H9 (cell line): ENCODE data around the gene ZBED5. TPM values are rescaled to one million over a fixed set of nuclear protein-coding genes. Genes with fewer than 3 reads are reported as not detected.

Experiments
- DNase-seq: peaks from one replicate; pipeline ENCODE4 v3.0.0-alpha.2; 2017
- H2AFZ ChIP-seq: one replicate; pipeline ENCODE4 v1.6.1; 2013; ENCODE audit warnings: mild to moderate bottlenecking, low read length, control low read depth, moderate library complexity
- H2AK5ac ChIP-seq: 2 replicates; pipeline ENCODE4 v1.6.1; 2013; ENCODE audit warnings: low read length, control low read depth, mixed read lengths; ENCODE audit not compliant: insufficient read length
- H2BK120ac ChIP-seq: one replicate; pipeline ENCODE4 v1.6.1; 2013; ENCODE audit warnings: low read depth, mild to moderate bottlenecking, low read length, control low read depth, inconsistent platforms; ENCODE audit not compliant: poor library complexity, severe bottlenecking
- H2BK12ac ChIP-seq: 2 replicates; pipeline ENCODE4 v1.6.1; 2013; ENCODE audit warnings: low read length, control low read depth, mixed read lengths, low read depth; ENCODE audit not compliant: insufficient read length
- H2BK15ac ChIP-seq: 2 replicates; pipeline ENCODE4 v1.6.1; 2013; ENCODE audit warnings: low read depth, low read length, control low read depth
- H2BK20ac ChIP-seq: one replicate; pipeline ENCODE4 v1.6.1; 2013; ENCODE audit warnings: low read depth, mild to moderate bottlenecking, low read length, control low read depth, inconsistent platforms; ENCODE audit not compliant: poor library complexity, severe bottlenecking
- H2BK5ac ChIP-seq: 2 replicates; pipeline ENCODE4 v1.6.1; 2013; ENCODE audit warnings: low read length, control low read depth, mixed read lengths; ENCODE audit not compliant: insufficient read length
- H3K14ac ChIP-seq: 2 replicates; pipeline ENCODE4 v1.6.1; 2013; ENCODE audit warnings: low read length, control low read depth; ENCODE audit not compliant: insufficient read depth
- H3K18ac ChIP-seq: 2 replicates; pipeline ENCODE4 v1.6.1; 2013; ENCODE audit warnings: low read depth, mild to moderate bottlenecking, mixed read lengths, low read length, control low read depth; ENCODE audit not compliant: insufficient read length
- H3K23ac ChIP-seq: 2 replicates; pipeline ENCODE4 v1.6.1; 2013; ENCODE audit warnings: low read length, control low read depth, mixed read lengths, low read depth; ENCODE audit not compliant: insufficient read length
- H3K23me2 ChIP-seq: 2 replicates; pipeline ENCODE4 v1.6.1; 2013; ENCODE audit warnings: low read depth, mild to moderate bottlenecking, mixed read lengths, low read length, control low read depth; ENCODE audit not compliant: insufficient read length, poor library complexity, severe bottlenecking
- H3K27ac ChIP-seq: 2 replicates; pipeline ENCODE4 v1.5.1; 2013; ENCODE audit warnings: low read length, control low read depth, mixed read lengths, low read depth; ENCODE audit not compliant: insufficient read length
- H3K27me3 ChIP-seq: 2 replicates; pipeline ENCODE4 v1.6.1; 2013; ENCODE audit warnings: low read length, control low read depth, inconsistent platforms; ENCODE audit not compliant: insufficient read depth
- H3K4ac ChIP-seq: 2 replicates; pipeline ENCODE4 v1.6.1; 2013; ENCODE audit warnings: low read depth, mild to moderate bottlenecking, control low read depth, inconsistent platforms, low read length, moderate library complexity
- H3K4me1 ChIP-seq: 2 replicates; pipeline ENCODE4 v1.6.1; 2013; ENCODE audit warnings: low read length, control low read depth, inconsistent platforms; ENCODE audit not compliant: insufficient read depth
- H3K4me2 ChIP-seq: 2 replicates; pipeline ENCODE4 v1.6.1; 2013; ENCODE audit warnings: low read length, control low read depth, mixed read lengths; ENCODE audit not compliant: insufficient read length, insufficient read depth
- H3K56ac ChIP-seq: 2 replicates; pipeline ENCODE4 v1.6.1; 2013; ENCODE audit warnings: low read depth, mild to moderate bottlenecking, mixed read lengths, low read length, control low read depth; ENCODE audit not compliant: insufficient read length
- H3K79me1 ChIP-seq: 2 replicates; pipeline ENCODE4 v1.6.1; 2013; ENCODE audit warnings: low read depth, mild to moderate bottlenecking, moderate library complexity, low read length, control low read depth, inconsistent platforms; ENCODE audit not compliant: insufficient read depth, poor library complexity, severe bottlenecking
- H3K79me2 ChIP-seq: 2 replicates; pipeline ENCODE4 v1.6.1; 2013; ENCODE audit warnings: low read length, control low read depth, inconsistent platforms; ENCODE audit not compliant: insufficient read depth
- H3K9ac ChIP-seq: 2 replicates; pipeline ENCODE4 v1.6.1; 2013; ENCODE audit warnings: low read length, control low read depth, mixed read lengths; ENCODE audit not compliant: insufficient read length; ENCODE audit errors: extremely low read depth
- H3K9me3 ChIP-seq: one replicate; pipeline ENCODE4 v1.6.1; 2013; ENCODE audit warnings: low read depth, low read length, inconsistent platforms; ENCODE audit not compliant: control insufficient read depth
- H3T11ph ChIP-seq: one replicate; pipeline ENCODE4 v1.6.1; 2013; ENCODE audit warnings: mild to moderate bottlenecking, low read length, control low read depth, inconsistent platforms
- H4K20me1 ChIP-seq: one replicate; pipeline ENCODE4 v1.6.1; 2013; ENCODE audit not compliant: control insufficient read depth, insufficient read length, insufficient read depth
- H4K5ac ChIP-seq: 2 replicates; pipeline ENCODE4 v1.6.1; 2013; ENCODE audit warnings: low read depth, mild to moderate bottlenecking, mixed read lengths, low read length, control low read depth; ENCODE audit not compliant: insufficient read length
- H4K8ac ChIP-seq: replicated peaks from 2 replicates; pipeline ENCODE4 v1.6.1; 2013; ENCODE audit warnings: low read length, control low read depth, mixed read lengths, low read depth; ENCODE audit not compliant: insufficient read length
- H4K91ac ChIP-seq: 2 replicates; pipeline ENCODE4 v1.6.1; 2013; ENCODE audit warnings: low read depth, mild to moderate bottlenecking, moderate library complexity, mixed read lengths, low read length, control low read depth; ENCODE audit not compliant: insufficient read length
- H3K27ac Mint-ChIP-seq, 3 experiments: 2 replicates in 2 of 3; 3 replicates in 1 of 3; pipeline ENCODE4 v1.8.0; 2020 to 2021; ENCODE audit warnings: mixed read lengths in 3 of 3, mild to moderate bottlenecking in 1 of 3, moderate library complexity in 1 of 3
- H3K27me3 Mint-ChIP-seq: 2 replicates; pipeline ENCODE4 v1.8.0; 2021; ENCODE audit warnings: low read depth, mild to moderate bottlenecking, moderate library complexity, mixed read lengths
- H3K36me3 Mint-ChIP-seq, 3 experiments: 2 replicates in 2 of 3; 3 replicates in 1 of 3; pipeline ENCODE4 v1.8.0; 2020 to 2021; ENCODE audit warnings: low read depth in 3 of 3, mixed read lengths in 3 of 3; ENCODE audit not compliant: insufficient read depth in 1 of 3
- H3K4me1 Mint-ChIP-seq, 2 experiments: 2 replicates each; pipeline ENCODE4 v1.8.0; 2020; ENCODE audit warnings: mixed read lengths in 2 of 2
- H3K4me3 Mint-ChIP-seq, 2 experiments: 2 replicates in 1 of 2; 3 replicates in 1 of 2; pipeline ENCODE4 v1.8.0; 2020 to 2021; ENCODE audit warnings: mild to moderate bottlenecking in 2 of 2, mixed read lengths in 2 of 2, moderate library complexity in 1 of 2
- H3K9me3 Mint-ChIP-seq, 2 experiments: 2 replicates in 1 of 2; 3 replicates in 1 of 2; pipeline ENCODE4 v1.8.0; 2020; ENCODE audit warnings: mild to moderate bottlenecking in 2 of 2, mixed read lengths in 2 of 2, moderate library complexity in 1 of 2
- total RNA-seq: library from RNA; stranded (reverse); gene quantifications from 2 replicates; pipeline ENCODE4 v1.2.1, GENCODE V29; 2021
- TF ChIP-seq, protein P1 (sequence below): fragments of 200-600 bp; sonication (generic); conservative IDR thresholded peaks from 3 replicates; pipeline ENCODE4 v1.8.0; 2021; ENCODE audit warnings: antibody characterized with exemption, mild to moderate bottlenecking

The ZBED5 gene
- total RNA-seq, 1 experiment from 2014 or later = 65.8 TPM

DNA sequence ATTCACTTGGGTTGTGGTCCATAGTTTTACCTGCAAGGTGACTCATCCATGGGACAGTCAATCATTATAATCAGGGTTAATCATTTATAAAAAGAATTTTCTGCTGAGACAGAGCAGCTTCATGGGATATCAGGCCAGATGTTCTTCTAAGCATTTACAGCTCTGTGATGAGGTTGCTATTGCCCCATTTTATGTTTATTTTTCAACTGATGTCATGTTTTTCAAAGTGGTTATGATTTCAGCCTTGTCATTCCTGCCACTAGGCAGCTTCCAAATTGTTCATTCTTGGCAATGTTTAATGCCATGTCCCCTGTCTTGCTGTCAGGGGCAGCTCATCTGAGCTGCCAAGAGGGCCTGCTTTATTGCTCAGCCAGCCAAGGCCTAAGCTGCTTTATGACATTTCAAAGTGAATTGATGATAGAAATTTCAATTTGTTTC lies 35.9 kb upstream of the ZBED5 start:
- H3K27ac ChIP-seq = no peak overlapping the region
- TF ChIP-seq, protein P1, sequence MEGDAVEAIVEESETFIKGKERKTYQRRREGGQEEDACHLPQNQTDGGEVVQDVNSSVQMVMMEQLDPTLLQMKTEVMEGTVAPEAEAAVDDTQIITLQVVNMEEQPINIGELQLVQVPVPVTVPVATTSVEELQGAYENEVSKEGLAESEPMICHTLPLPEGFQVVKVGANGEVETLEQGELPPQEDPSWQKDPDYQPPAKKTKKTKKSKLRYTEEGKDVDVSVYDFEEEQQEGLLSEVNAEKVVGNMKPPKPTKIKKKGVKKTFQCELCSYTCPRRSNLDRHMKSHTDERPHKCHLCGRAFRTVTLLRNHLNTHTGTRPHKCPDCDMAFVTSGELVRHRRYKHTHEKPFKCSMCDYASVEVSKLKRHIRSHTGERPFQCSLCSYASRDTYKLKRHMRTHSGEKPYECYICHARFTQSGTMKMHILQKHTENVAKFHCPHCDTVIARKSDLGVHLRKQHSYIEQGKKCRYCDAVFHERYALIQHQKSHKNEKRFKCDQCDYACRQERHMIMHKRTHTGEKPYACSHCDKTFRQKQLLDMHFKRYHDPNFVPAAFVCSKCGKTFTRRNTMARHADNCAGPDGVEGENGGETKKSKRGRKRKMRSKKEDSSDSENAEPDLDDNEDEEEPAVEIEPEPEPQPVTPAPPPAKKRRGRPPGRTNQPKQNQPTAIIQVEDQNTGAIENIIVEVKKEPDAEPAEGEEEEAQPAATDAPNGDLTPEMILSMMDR = no peak
- peaks cover 0 to 4% (median 0%) of the 10 kb centered on the region in 3 experiments; a peak in 2 of 7 replicates for H3K36me3 Mint-ChIP-seq
- no peak overlapping the region for H2BK15ac ChIP-seq
- no peaks in the 10 kb centered on the region for H3K23me2 ChIP-seq
- H2BK5ac ChIP-seq = no peak overlapping the region
- H3K56ac ChIP-seq = no peak overlapping the region
- H3K9me3 Mint-ChIP-seq = peaks cover 6 to 10% of the 10 kb centered on the region in 2 experiments
- no peak for DNase-seq
- no peak overlapping the region for H4K8ac ChIP-seq
- no peaks in the 10 kb centered on the region for H3K27me3 ChIP-seq
- no peaks in the 10 kb centered on the region; the same call in 1 of the 2 replicates for H3K4me1 ChIP-seq
- no peak overlapping the region for H3K14ac ChIP-seq
- H2BK120ac ChIP-seq = no peak overlapping the region
- no peak overlapping the region for H3K27ac Mint-ChIP-seq
- H4K20me1 ChIP-seq = no peaks in the 10 kb centered on the region
- H3K79me2 ChIP-seq = no peaks in the 10 kb centered on the region
- no peak overlapping the region for H3K18ac ChIP-seq
- no peak overlapping the region for H3K4me3 Mint-ChIP-seq
- H3K9ac ChIP-seq = no peak overlapping the region
- no peaks in the 10 kb centered on the region for H3K79me1 ChIP-seq
- no peaks in the 10 kb centered on the region for H3K9me3 ChIP-seq
- no peak overlapping the region for H3T11ph ChIP-seq
- no peak overlapping the region for H4K5ac ChIP-seq
- H3K4me1 Mint-ChIP-seq = peaks cover 0 to 3% of the 10 kb centered on the region in 2 experiments; a peak in 1 of 4 replicates
- no peak overlapping the region for H2BK12ac ChIP-seq
- H3K27me3 Mint-ChIP-seq = no peaks in the 10 kb centered on the region
- H3K23ac ChIP-seq = no peak overlapping the region
- no peak overlapping the region for H2AK5ac ChIP-seq
- no peak overlapping the region for H2AFZ ChIP-seq
- H2BK20ac ChIP-seq = no peak overlapping the region
- no peak overlapping the region for H3K4ac ChIP-seq
- no peak overlapping the region for H4K91ac ChIP-seq
- H3K4me2 ChIP-seq = no peak overlapping the region
